ENCODE results near the gene DFFA.

DNA sequence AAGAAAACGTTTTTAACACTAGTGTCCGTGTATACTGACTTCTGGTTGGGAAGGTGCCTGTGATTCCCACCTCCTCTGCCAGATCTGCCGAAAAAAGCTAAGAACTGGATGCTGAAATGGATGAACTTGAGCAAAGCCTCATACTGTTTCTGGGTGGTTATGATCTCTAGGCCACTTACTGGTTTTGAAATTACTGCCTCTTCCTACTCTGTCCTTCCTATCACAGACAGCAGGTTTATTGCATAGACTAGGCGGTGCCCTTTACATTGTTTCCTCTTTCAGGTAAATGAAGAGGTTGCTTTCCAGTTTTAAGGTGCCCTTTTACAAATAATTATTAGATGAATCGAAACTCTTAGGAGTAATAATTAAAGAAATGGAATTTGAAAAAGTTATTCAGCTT lies 29.9 kb upstream of the DFFA start:
- TF ChIP-seq, protein P1, sequence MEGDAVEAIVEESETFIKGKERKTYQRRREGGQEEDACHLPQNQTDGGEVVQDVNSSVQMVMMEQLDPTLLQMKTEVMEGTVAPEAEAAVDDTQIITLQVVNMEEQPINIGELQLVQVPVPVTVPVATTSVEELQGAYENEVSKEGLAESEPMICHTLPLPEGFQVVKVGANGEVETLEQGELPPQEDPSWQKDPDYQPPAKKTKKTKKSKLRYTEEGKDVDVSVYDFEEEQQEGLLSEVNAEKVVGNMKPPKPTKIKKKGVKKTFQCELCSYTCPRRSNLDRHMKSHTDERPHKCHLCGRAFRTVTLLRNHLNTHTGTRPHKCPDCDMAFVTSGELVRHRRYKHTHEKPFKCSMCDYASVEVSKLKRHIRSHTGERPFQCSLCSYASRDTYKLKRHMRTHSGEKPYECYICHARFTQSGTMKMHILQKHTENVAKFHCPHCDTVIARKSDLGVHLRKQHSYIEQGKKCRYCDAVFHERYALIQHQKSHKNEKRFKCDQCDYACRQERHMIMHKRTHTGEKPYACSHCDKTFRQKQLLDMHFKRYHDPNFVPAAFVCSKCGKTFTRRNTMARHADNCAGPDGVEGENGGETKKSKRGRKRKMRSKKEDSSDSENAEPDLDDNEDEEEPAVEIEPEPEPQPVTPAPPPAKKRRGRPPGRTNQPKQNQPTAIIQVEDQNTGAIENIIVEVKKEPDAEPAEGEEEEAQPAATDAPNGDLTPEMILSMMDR (IDR thresholded peaks at IDR 0.05; ENCODE audit: poor library complexity): no peak
- TF ChIP-seq EZH2phosphoT487 (IDR thresholded peaks at IDR 0.05; ENCODE audit: low read depth, severe bottlenecking, unreplicated experiment) (no peak), EZH2 (IDR thresholded peaks at IDR 0.05; ENCODE audit: borderline replicate concordance) (no peak)
